Measurements from ENCODE around the gene TSPAN14.

TSPAN14 gene

GRCh38 chr10:80457554-80458262 is 3.6 kb downstream of the TSPAN14 start:
- peak; percentile 60 for DNase-seq

- DNase-seq, result no peak
Observed at GRCh38 chr10:80458263-80458625, 4.1 kb downstream of the TSPAN14 start.

GRCh38 chr10:80458638-80459037 is 4.5 kb downstream of the TSPAN14 start:
- no peak for DNase-seq

GRCh38 chr10:80459047-80459865 is 5.1 kb downstream of the TSPAN14 start:
- DNase-seq, result peak; percentile 85

- peak; percentile 61 for DNase-seq
Observed at GRCh38 chr10:80460399-80461207, 6.5 kb downstream of the TSPAN14 start.

- peak; percentile 63 for DNase-seq
Observed at GRCh38 chr10:80461208-80462183, 7.4 kb downstream of the TSPAN14 start.

- no peak for DNase-seq
Observed at GRCh38 chr10:80462299-80462980, 8.3 kb downstream of the TSPAN14 start.

- no peak for DNase-seq
Observed at GRCh38 chr10:80462981-80463741, 9.1 kb downstream of the TSPAN14 start.

- DNase-seq, result peak; percentile 65
Observed at GRCh38 chr10:80463868-80464267, 9.8 kb downstream of the TSPAN14 start.

GRCh38 chr10:80464557-80465450 is 10.7 kb downstream of the TSPAN14 start:
- peak; percentile 72 for DNase-seq

- no peak for DNase-seq
Observed at GRCh38 chr10:80465451-80465835, 11.3 kb downstream of the TSPAN14 start.

GRCh38 chr10:80465839-80466590 is 11.9 kb downstream of the TSPAN14 start:
- DNase-seq, result peak; percentile 73

- no peak for DNase-seq
Observed at GRCh38 chr10:80466724-80467326, 12.7 kb downstream of the TSPAN14 start.

- DNase-seq, result peak; percentile 85
Observed at GRCh38 chr10:80468002-80468401, 13.9 kb downstream of the TSPAN14 start.

GRCh38 chr10:80468806-80469421 is 14.8 kb downstream of the TSPAN14 start:
- DNase-seq, result peak; percentile 64

GRCh38 chr10:80470266-80470665 is 16.2 kb downstream of the TSPAN14 start:
- DNase-seq, result no peak

- no peak for DNase-seq
Observed at GRCh38 chr10:80471001-80471400, 16.9 kb downstream of the TSPAN14 start.

- peak; percentile 80 for DNase-seq
Observed at GRCh38 chr10:80471715-80472233, 17.7 kb downstream of the TSPAN14 start.

Measured in activated CD8-positive, alpha-beta memory T cell treated with anti-CD3 and anti-CD28 coated beads for 24 hours (primary cell).